K562 (cell line): ENCODE results near the gene KAZN. TPM values are rescaled to one million over a fixed set of nuclear protein-coding genes. Genes with fewer than 3 reads are reported as not detected.

Source experiments
- ATAC-seq: fragments of 200-7000 bp; cut with Tn5 transposase; 3 replicates; pipeline ENCODE4 v1.9.1; 2020; ENCODE audit warnings: moderate library complexity
- BruUV-seq: library from RNA; stranded (reverse); fragments of 400-500 nt; replicated peaks from 2 replicates; lab custom pipeline; 2021; lab: Mats Ljungman, UMichigan
- CTCF ChIA-PET: fragments of 300-600 bp; formaldehyde crosslinking; extraction: SDS; loops from one replicate; lab custom pipeline; 2021; ENCODE audit warnings: low intra/inter-chr PET ratio; lab: Yijun Ruan, JAX
- POLR2A ChIA-PET: fragments of 300-600, 350-650 bp; sonication (Branson Sonifier 250); formaldehyde crosslinking; extraction: SDS; loops from one replicate; lab custom pipeline; 2021; ENCODE audit warnings: antibody characterized with exemption, inconsistent platforms; lab: Yijun Ruan, JAX
- DNase-seq, 4 experiments: peaks; one replicate each; pipeline versions ENCODE4 v3.0.0 to v3.0.0-alpha.2; 2011 to 2018; ENCODE audit warnings: low spot score in 3 of 4, mixed read lengths in 3 of 4; ENCODE audit errors: extremely low read depth in 1 of 4
- FAIRE-seq: peaks from 2 replicates; lab custom pipeline; 2011; peaks lifted over from hg19 to GRCh38; lab: Jason Lieb, UNC
- H2AFZ ChIP-seq: 2 replicates; pipeline ENCODE4 v1.6.0; 2011; ENCODE audit warnings: low read depth, low read length, control low read depth, inconsistent platforms
- H3K27ac ChIP-seq: fragments of 200-600 bp; 3 replicates; pipeline ENCODE4 v1.8.0; 2011; ENCODE audit warnings: low read depth, mild to moderate bottlenecking, control low read depth, inconsistent platforms, low read length, moderate library complexity, mixed read lengths; ENCODE audit errors: extremely low read depth
- H3K27me3 ChIP-seq, 2 experiments: fragments of 300-600 bp in 1 of 2; 2 replicates in 1 of 2; 3 replicates in 1 of 2; pipeline versions ENCODE4 v1.6.0 to v1.8.0; 2011; ENCODE audit warnings: inconsistent platforms in 2 of 2, low read length in 2 of 2, mild to moderate bottlenecking in 1 of 2, mixed read lengths in 1 of 2, moderate library complexity in 1 of 2; ENCODE audit not compliant: control insufficient read depth in 2 of 2, insufficient read depth in 2 of 2
- H3K36me3 ChIP-seq: fragments of 300-600 bp; 3 replicates; pipeline ENCODE4 v1.8.0; 2011; ENCODE audit warnings: mild to moderate bottlenecking, low read length, inconsistent platforms; ENCODE audit not compliant: control insufficient read depth, insufficient read depth
- H3K4me1 ChIP-seq, 2 experiments: fragments of 200-600 bp in 1 of 2; replicated peaks in 1 of 2; 2 replicates in 1 of 2; 3 replicates in 1 of 2; pipeline versions ENCODE4 v1.5.1 to v1.8.0; 2011; ENCODE audit warnings: inconsistent platforms in 2 of 2, low read length in 2 of 2, mild to moderate bottlenecking in 1 of 2, mixed read lengths in 1 of 2, moderate library complexity in 1 of 2; ENCODE audit not compliant: control insufficient read depth in 2 of 2, insufficient read depth in 2 of 2
- H3K4me2 ChIP-seq: 2 replicates; pipeline ENCODE4 v1.6.1; 2011; ENCODE audit warnings: low read length, control low read depth, inconsistent platforms, mixed read lengths; ENCODE audit not compliant: insufficient read depth
- H3K4me3 ChIP-seq: fragments of 200-600 bp; sonication (generic), shearing (Covaris generic); 2 replicates; pipeline ENCODE4 v1.5.1; 2016; ENCODE audit warnings: control low read depth, inconsistent platforms
- H3K79me2 ChIP-seq: fragments of 200-600 bp; 3 replicates; pipeline ENCODE4 v1.8.0; 2011; ENCODE audit warnings: low read length, inconsistent platforms; ENCODE audit not compliant: control insufficient read depth, insufficient read depth
- H3K9ac ChIP-seq, 2 experiments: 2 replicates each; pipeline versions ENCODE4 v1.6.0 to v1.6.1; 2011; ENCODE audit warnings: low read depth in 2 of 2, low read length in 2 of 2, control low read depth in 1 of 2, inconsistent platforms in 1 of 2, mild to moderate bottlenecking in 1 of 2, mixed read lengths in 1 of 2; ENCODE audit not compliant: insufficient read depth in 1 of 2
- H3K9me1 ChIP-seq: one replicate; pipeline ENCODE4 v1.6.0; 2011; ENCODE audit warnings: inconsistent platforms, mild to moderate bottlenecking, low read length, moderate library complexity; ENCODE audit not compliant: control insufficient read depth, insufficient read depth
- H3K9me3 ChIP-seq: replicated peaks from 2 replicates; pipeline ENCODE4 v1.5.1; 2011; ENCODE audit warnings: low read depth, low read length, inconsistent platforms; ENCODE audit not compliant: control insufficient read depth, insufficient read depth
- H4K20me1 ChIP-seq: replicated peaks from 2 replicates; pipeline ENCODE4 v1.6.1; 2011; ENCODE audit warnings: low read length, inconsistent platforms, mixed read lengths; ENCODE audit not compliant: control insufficient read depth, insufficient read depth
- CTBP1 ChIP-seq: fragments of 450-650 bp; IDR thresholded peaks from 2 replicates; pipeline ENCODE4 v1.6.1; 2016; ENCODE audit warnings: borderline replicate concordance
- DMBX1 ChIP-seq: fragments of 250-450 bp; sonication (Bioruptor Pico); IDR thresholded peaks from 2 replicates; pipeline ENCODE4 v1.8.0; 2022; ENCODE audit warnings: inconsistent platforms, mild to moderate bottlenecking, moderate library complexity, borderline replicate concordance
- PTTG1 ChIP-seq: fragments of 450-650 bp; IDR thresholded peaks from 2 replicates; pipeline ENCODE4 v1.6.1; 2016; ENCODE audit warnings: low read depth, mild to moderate bottlenecking, missing genetic modification characterization, missing compliant biosample characterization
- ZBTB8A ChIP-seq: fragments of 450-650 bp; IDR thresholded peaks from 2 replicates; pipeline ENCODE4 v1.6.1; 2018; ENCODE audit warnings: mild to moderate bottlenecking, moderate library complexity; ENCODE audit not compliant: partially characterized antibody
- ZSCAN29 ChIP-seq: fragments of 450-650 bp; IDR thresholded peaks from 2 replicates; pipeline ENCODE4 v1.6.1; 2017
- WGBS: fragments of 100-300 bp; shearing (Covaris generic); methylation state at CpG from one replicate; pipeline ENCODE4 v1.1.6; 2016; ENCODE audit warnings: low coverage, mixed read lengths; ENCODE audit not compliant: insufficient coverage; ENCODE audit errors: missing lambda C conversion rate; 5-methylcytosine and 5-hydroxymethylcytosine counted together
- in situ Hi-C: fragments of 300-500 bp; cut with MboI; formaldehyde crosslinking; loops from 4 replicates; pipeline ENCODE4 v1.15.0; 2018; ENCODE audit warnings: inconsistent platforms, mixed read lengths
- intact Hi-C: fragments of 100-400 bp; cut with micrococcal nuclease; formaldehyde crosslinking; loops from 2 replicates; pipeline ENCODE4 v1.14.2; 2022
- polyA plus RNA-seq, 8 experiments: library from polyadenylated mRNA; depleted of rRNA in 4 of 8; stranded (reverse) in 5 of 8; unstranded in 3 of 8; fragments of >200 nt; fragmentation: Nextera tagmentation in 2 of 8; fragmentation: Illumina TruSeq in 1 of 8; extraction: Ambion mirVana in 2 of 8; extraction: Trizol in 1 of 8; gene quantifications; 2 replicates each; pipeline versions ENCODE4 v1.2.1 to v1.2.3, GENCODE V29; 2011 to 2014; ENCODE audit warnings: inconsistent platforms in 1 of 8, missing spikeins in 1 of 8
- total RNA-seq, 7 experiments: library from RNA; depleted of rRNA in 6 of 7; stranded (reverse); fragments of >200 nt in 6 of 7; fragmentation: Illumina TruSeq in 2 of 7; extraction: Trizol in 2 of 7; gene quantifications; 2 replicates each; pipeline versions ENCODE4 v1.2.1 to v1.2.3, GENCODE V29; 2011 to 2021; ENCODE audit warnings: low replicate concordance in 1 of 7
- TF ChIP-seq, protein P1 (sequence below): fragments of 250-450 bp; sonication (Bioruptor Pico); IDR thresholded peaks from 2 replicates; pipeline ENCODE4 v1.4.0; 2020; ENCODE audit warnings: mild to moderate bottlenecking
- TF ChIP-seq, protein P2 (sequence below): fragments of 250-450 bp; sonication (Bioruptor Pico); IDR thresholded peaks from 2 replicates; pipeline ENCODE4 v1.4.0; 2020; ENCODE audit warnings: mild to moderate bottlenecking, moderate library complexity

KAZN gene
- total and polyA plus RNA-seq, 9 of the 15 experiments (the other 6 are each of a cell fraction or from before 2014, with no cell fraction given) = 2.1 to 21.6 (median 5.4) TPM

DNA sequence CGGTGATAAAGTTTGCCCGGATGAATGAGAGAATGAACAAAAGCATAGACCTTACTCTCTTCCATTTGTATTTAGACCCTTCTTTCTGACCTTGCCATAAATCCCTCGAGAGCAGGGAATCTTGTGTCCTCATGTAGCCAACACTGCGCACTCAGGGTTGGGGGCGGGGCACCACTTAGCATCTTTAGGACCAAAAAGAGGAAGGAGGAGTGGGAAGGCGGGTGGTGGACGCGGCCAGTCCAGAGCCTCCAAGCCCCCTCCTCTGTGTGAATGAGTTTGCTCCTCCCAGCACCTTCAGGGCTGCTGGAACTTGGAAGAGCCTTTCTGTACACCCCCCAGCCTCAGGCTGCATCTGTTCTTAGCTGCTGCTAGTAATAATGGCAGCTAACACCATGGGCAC, 413.2 kb downstream of the KAZN start:
- intact Hi-C loops (no loop called here), in situ Hi-C loops (no loop called here)
- ChIA-PET CTCF (no interaction called here), POLR2A (no interaction called here)
- H3K27me3 ChIP-seq = no peaks in the 10 kb centered on the region
- no peaks in the 10 kb centered on the region for H3K9me1 ChIP-seq
- no peaks in the 10 kb centered on the region for H3K36me3 ChIP-seq
- peaks cover 6 to 11% of the 10 kb centered on the region in 2 experiments; a peak in 2 of 5 replicates for H3K4me1 ChIP-seq
- H3K4me2 ChIP-seq = no peak overlapping the region
- no peaks in the 10 kb centered on the region for H3K79me2 ChIP-seq
- no peak overlapping the region for H3K4me3 ChIP-seq
- FAIRE-seq (no peak), ATAC-seq (no peak), DNase-seq (no peak)
- H4K20me1 ChIP-seq = no peaks in the 10 kb centered on the region; the same call in 1 of the 2 replicates
- no peaks in the 10 kb centered on the region for H3K9me3 ChIP-seq
- H3K27ac ChIP-seq = no peak overlapping the region
- BruUV-seq = no TSS peak
- WGBS = 40% methylated on average over 8 of the region's 8 CpGs
- H2AFZ ChIP-seq = no peak overlapping the region
- no peak for TF ChIP-seq PTTG1 (tag)
- no peak for TF ChIP-seq DMBX1 (CRISPR knock-in tag)
- 0 out of 2 replicates have a peak, but pooled peaks have one; percentile 20 for TF ChIP-seq CTBP1
- no peak for TF ChIP-seq ZSCAN29
- TF ChIP-seq, protein P1, sequence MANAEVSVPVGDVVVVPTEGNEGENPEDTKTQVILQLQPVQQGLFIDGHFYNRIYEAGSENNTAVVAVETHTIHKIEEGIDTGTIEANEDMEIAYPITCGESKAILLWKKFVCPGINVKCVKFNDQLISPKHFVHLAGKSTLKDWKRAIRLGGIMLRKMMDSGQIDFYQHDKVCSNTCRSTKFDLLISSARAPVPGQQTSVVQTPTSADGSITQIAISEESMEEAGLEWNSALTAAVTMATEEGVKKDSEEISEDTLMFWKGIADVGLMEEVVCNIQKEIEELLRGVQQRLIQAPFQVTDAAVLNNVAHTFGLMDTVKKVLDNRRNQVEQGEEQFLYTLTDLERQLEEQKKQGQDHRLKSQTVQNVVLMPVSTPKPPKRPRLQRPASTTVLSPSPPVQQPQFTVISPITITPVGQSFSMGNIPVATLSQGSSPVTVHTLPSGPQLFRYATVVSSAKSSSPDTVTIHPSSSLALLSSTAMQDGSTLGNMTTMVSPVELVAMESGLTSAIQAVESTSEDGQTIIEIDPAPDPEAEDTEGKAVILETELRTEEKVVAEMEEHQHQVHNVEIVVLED (CRISPR knock-in tag) = no peak
- TF ChIP-seq, protein P2, sequence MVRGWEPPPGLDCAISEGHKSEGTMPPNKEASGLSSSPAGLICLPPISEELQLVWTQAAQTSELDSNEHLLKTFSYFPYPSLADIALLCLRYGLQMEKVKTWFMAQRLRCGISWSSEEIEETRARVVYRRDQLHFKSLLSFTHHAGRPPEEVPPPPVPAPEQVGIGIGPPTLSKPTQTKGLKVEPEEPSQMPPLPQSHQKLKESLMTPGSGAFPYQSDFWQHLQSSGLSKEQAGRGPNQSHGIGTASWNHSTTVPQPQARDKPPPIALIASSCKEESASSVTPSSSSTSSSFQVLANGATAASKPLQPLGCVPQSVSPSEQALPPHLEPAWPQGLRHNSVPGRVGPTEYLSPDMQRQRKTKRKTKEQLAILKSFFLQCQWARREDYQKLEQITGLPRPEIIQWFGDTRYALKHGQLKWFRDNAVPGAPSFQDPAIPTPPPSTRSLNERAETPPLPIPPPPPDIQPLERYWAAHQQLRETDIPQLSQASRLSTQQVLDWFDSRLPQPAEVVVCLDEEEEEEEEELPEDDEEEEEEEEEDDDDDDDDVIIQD (CRISPR knock-in tag) = no peak
- TF ChIP-seq ZBTB8A = no peak
- no peak overlapping the region for H3K9ac ChIP-seq
